Neuron (in vitro differentiated cells): ENCODE results near the gene VPS37C.

ENCODE experiments used
- H2AFZ ChIP-seq: one replicate; pipeline ENCODE4 v1.6.1; 2013; ENCODE audit warnings: low read depth, mild to moderate bottlenecking, inconsistent platforms, low read length, moderate library complexity
- H3K27me3 ChIP-seq: one replicate; pipeline ENCODE4 v1.6.1; 2013; ENCODE audit warnings: low read length; ENCODE audit not compliant: insufficient read depth
- H3K36me3 ChIP-seq: one replicate; pipeline ENCODE4 v1.6.1; 2013; ENCODE audit warnings: low read length; ENCODE audit not compliant: insufficient read depth
- H3K4me1 ChIP-seq: one replicate; pipeline ENCODE4 v1.6.1; 2013; ENCODE audit warnings: low read length; ENCODE audit not compliant: insufficient read depth
- H3K4me3 ChIP-seq: 2 replicates; pipeline ENCODE4 v1.5.1; 2013; ENCODE audit warnings: mild to moderate bottlenecking, low read length, moderate library complexity
- H3K9me3 ChIP-seq: one replicate; pipeline ENCODE4 v1.6.1; 2013; ENCODE audit warnings: low read length

VPS37C gene

GRCh38 chr11:61146416-61146815, 14.8 kb downstream of the VPS37C start:
- Histone ChIP-seq H3K4me3 (no peak overlapping the region), H3K27me3 (no peaks in the 10 kb centered on the region), H3K36me3 (no peaks in the 10 kb centered on the region), H2AFZ (no peak overlapping the region), H3K9me3 (no peaks in the 10 kb centered on the region), H3K4me1 (peaks cover 37% of the 10 kb centered on the region)

GRCh38 chr11:61145228-61146005, 15.8 kb downstream of the VPS37C start:
- Histone ChIP-seq H3K9me3 (no peaks in the 10 kb centered on the region), H3K4me1 (peaks cover 29% of the 10 kb centered on the region), H2AFZ (no peak overlapping the region), H3K27me3 (no peaks in the 10 kb centered on the region), H3K36me3 (no peaks in the 10 kb centered on the region), H3K4me3 (no peak overlapping the region)

- Histone ChIP-seq H2AFZ (no peak overlapping the region), H3K36me3 (no peaks in the 10 kb centered on the region), H3K27me3 (no peaks in the 10 kb centered on the region), H3K9me3 (no peaks in the 10 kb centered on the region), H3K4me3 (no peak overlapping the region), H3K4me1 (peaks cover 21% of the 10 kb centered on the region)
These were observed 16.6 kb downstream of the VPS37C start for GRCh38 chr11:61144511-61145179.

- Histone ChIP-seq H3K27me3 (no peaks in the 10 kb centered on the region), H3K9me3 (no peaks in the 10 kb centered on the region), H3K4me1 (peaks cover 2% of the 10 kb centered on the region), H3K4me3 (no peak overlapping the region), H3K36me3 (peaks cover under 1% of the 10 kb centered on the region), H2AFZ (no peak overlapping the region)
These were observed 18.8 kb downstream of the VPS37C start for GRCh38 chr11:61142424-61142823.

GRCh38 chr11:61141601-61142028, 19.6 kb downstream of the VPS37C start:
- Histone ChIP-seq H3K9me3 (no peaks in the 10 kb centered on the region), H3K36me3 (peaks cover 2% of the 10 kb centered on the region), H2AFZ (no peak overlapping the region), H3K4me3 (no peak overlapping the region), H3K27me3 (no peaks in the 10 kb centered on the region), H3K4me1 (peaks cover 1% of the 10 kb centered on the region)

GRCh38 chr11:61140416-61140815, 20.8 kb downstream of the VPS37C start:
- Histone ChIP-seq H2AFZ (no peak overlapping the region), H3K27me3 (no peaks in the 10 kb centered on the region), H3K36me3 (peaks cover 2% of the 10 kb centered on the region), H3K4me3 (no peak overlapping the region), H3K9me3 (no peaks in the 10 kb centered on the region), H3K4me1 (no peaks in the 10 kb centered on the region)

- Histone ChIP-seq H3K4me1 (no peaks in the 10 kb centered on the region), H2AFZ (no peak overlapping the region), H3K27me3 (no peaks in the 10 kb centered on the region), H3K4me3 (no peak overlapping the region), H3K36me3 (peaks cover 2% of the 10 kb centered on the region), H3K9me3 (no peaks in the 10 kb centered on the region)
These were observed 21.8 kb downstream of the VPS37C start for GRCh38 chr11:61139387-61139786.

- peaks cover 2% of the 10 kb centered on the region for H3K36me3 ChIP-seq
- H3K9me3 ChIP-seq = no peaks in the 10 kb centered on the region
- H3K4me1 ChIP-seq = no peaks in the 10 kb centered on the region
- no peak overlapping the region for H2AFZ ChIP-seq
- H3K4me3 ChIP-seq = no peak overlapping the region
- no peaks in the 10 kb centered on the region for H3K27me3 ChIP-seq
These were observed 22.3 kb downstream of the VPS37C start for GRCh38 chr11:61138935-61139334.

GRCh38 chr11:61134801-61135257, 26.4 kb downstream of the VPS37C start:
- peaks cover 11% of the 10 kb centered on the region for H3K36me3 ChIP-seq
- H3K4me3 ChIP-seq = no peak overlapping the region
- H2AFZ ChIP-seq = no peak overlapping the region
- no peaks in the 10 kb centered on the region for H3K27me3 ChIP-seq
- H3K9me3 ChIP-seq = no peaks in the 10 kb centered on the region
- peaks cover 2% of the 10 kb centered on the region for H3K4me1 ChIP-seq

- H3K9me3 ChIP-seq = no peaks in the 10 kb centered on the region
- H2AFZ ChIP-seq = no peak overlapping the region
- H3K4me3 ChIP-seq = no peak overlapping the region
- H3K27me3 ChIP-seq = no peaks in the 10 kb centered on the region
- peaks cover 11% of the 10 kb centered on the region for H3K36me3 ChIP-seq
- peaks cover 2% of the 10 kb centered on the region for H3K4me1 ChIP-seq
These were observed 27.1 kb downstream of the VPS37C start for GRCh38 chr11:61133956-61134662.

- Histone ChIP-seq H3K36me3 (peaks cover 11% of the 10 kb centered on the region), H3K27me3 (no peaks in the 10 kb centered on the region), H3K4me1 (peaks cover 2% of the 10 kb centered on the region), H3K9me3 (no peaks in the 10 kb centered on the region), H3K4me3 (no peak overlapping the region), H2AFZ (no peak overlapping the region)
These were observed 28.1 kb downstream of the VPS37C start for GRCh38 chr11:61133145-61133544.

- no peaks in the 10 kb centered on the region for H3K9me3 ChIP-seq
- H3K4me1 ChIP-seq = peaks cover 2% of the 10 kb centered on the region
- H3K36me3 ChIP-seq = peaks cover 11% of the 10 kb centered on the region
- no peaks in the 10 kb centered on the region for H3K27me3 ChIP-seq
- no peak overlapping the region for H2AFZ ChIP-seq
- no peak overlapping the region for H3K4me3 ChIP-seq
These were observed 28.6 kb downstream of the VPS37C start for GRCh38 chr11:61132646-61133045.

GRCh38 chr11:61131998-61132555, 29.1 kb downstream of the VPS37C start:
- Histone ChIP-seq H3K4me3 (no peak overlapping the region), H3K27me3 (no peaks in the 10 kb centered on the region), H2AFZ (no peak overlapping the region), H3K36me3 (peaks cover 9% of the 10 kb centered on the region), H3K4me1 (peaks cover 2% of the 10 kb centered on the region), H3K9me3 (no peaks in the 10 kb centered on the region)
